Heart left ventricle (tissue), 13 donors: ENCODE results near the gene GLYR1.

Experiments
- CTCF ChIP-seq, 12 donors: fragments of 200-600 bp; sonication (generic) in 4 of 12; IDR thresholded peaks; one replicate each; pipeline versions ENCODE4 v1.5.0 to v1.8.0; 2018 to 2022; ENCODE audit warnings: antibody characterized with exemption in 12 of 12, mild to moderate bottlenecking in 5 of 12
- POLR2A ChIP-seq, 2 donors: fragments of 450-650 bp; IDR thresholded peaks; one replicate each; pipeline ENCODE4 v1.6.1; 2017; ENCODE audit warnings: antibody characterized with exemption in 2 of 2, mild to moderate bottlenecking in 2 of 2, moderate library complexity in 2 of 2
- donor health status: ischemic (EF 13 %, LVEDD 7.1; RV severe dilation, severe dysfunction).
- donor health status: DM: no; HTN: yes; CAD: no.
- donor health status: DM: no; HTN: no; CAD: no.
- donor health status: ischemic (EF 25% LVEDD 6.9; RV normal size, moderate dysfunction).
- donor health status: ischemic (EF 25% LVEDD 5.7; RV mildly dilated, moderate dysfunction).
- donor health status: ischemic (EF 35%, LVEDD 5.7; RV mildly dilated, moderate dysfunction).
- donor health status: nonischemic (EF 11% LVEDD 7.7; RV severe dilation, severe dysfunction).
- donor health status: DM: yes; HTN: yes; CAD: no.
- donor health status: PGD.
- donor health status: ischemic (EF 29% LVEDD 5.4; RV normal size, mild dysfunction).
- donor health status: nonischemic (EF 23%, LVEDD 6.1; RV moderate dilation, normal function).

GRCh38 chr16:4884972-4885874, 38.1 kb upstream of the GLYR1 start:
- TF ChIP-seq POLR2A (IDR thresholded peaks at IDR 0.05) (no peak), CTCF (IDR thresholded peaks at IDR 0.05) (no peak)
